ENCODE results near the gene ZNF79. TPM values are rescaled to one million over a fixed set of nuclear protein-coding genes. Genes with fewer than 3 reads are reported as not detected.

ZNF79 gene
- total RNA-seq, 1 experiment from 2014 or later, result 4.4 TPM

Other genes starting within 250 kb of the ZNF79 start
- gene GARNL3, start 159.6 kb upstream of the ZNF79 start, total RNA-seq (2014; rRNA removed; shearing (Covaris generic)), result 2.5 and 3.2 TPM in 2 replicates
- gene SLC2A8, start 27.2 kb upstream of the ZNF79 start, total RNA-seq (2014; rRNA removed; shearing (Covaris generic)), result 23.8 and 25.9 TPM in 2 replicates
- 1,607 and 1,832 TPM in 2 replicates for gene RPL12, start 27.0 kb downstream of the ZNF79 start, total RNA-seq (2014; rRNA removed; shearing (Covaris generic))
- 6.1 and 7.1 TPM in 2 replicates for gene LRSAM1, start 27.1 kb downstream of the ZNF79 start, total RNA-seq (2014; rRNA removed; shearing (Covaris generic))
- 10.3 and 12.4 TPM in 2 replicates for gene STXBP1, start 187.9 kb downstream of the ZNF79 start, total RNA-seq (2014; rRNA removed; shearing (Covaris generic))